IMR-90 (cell line): ENCODE data around the gene PGPEP1. TPM values are rescaled to one million over a fixed set of nuclear protein-coding genes. Genes with fewer than 3 reads are reported as not detected.
A peak's percentile ranks its signal among the peaks of the same experiment; 100 is the strongest.

Source experiments
- ATAC-seq: fragments of 200-7000 bp; cut with Tn5 transposase; 2 replicates; pipeline ENCODE4 v1.9.1; 2020; ENCODE audit warnings: low read depth, mild to moderate bottlenecking, moderate library complexity
- BruUV-seq: library from RNA; stranded (reverse); fragments of 400-500 nt; replicated peaks from 2 replicates; lab custom pipeline; 2021; lab: Mats Ljungman, UMichigan
- CTCF ChIA-PET: fragments of 300-600 bp; formaldehyde crosslinking; extraction: SDS; loops from one replicate; lab custom pipeline; 2021; ENCODE audit warnings: antibody characterized with exemption; lab: Yijun Ruan, JAX
- POLR2A ChIA-PET: fragments of 300-600 bp; sonication (Branson Sonifier 250); formaldehyde crosslinking; loops from one replicate; lab custom pipeline; 2022; ENCODE audit warnings: antibody characterized with exemption; ENCODE audit not compliant: unreplicated experiment; lab: Charles Lee
- DNase-seq: peaks from one replicate; pipeline ENCODE4 v3.0.0; 2013
- H2AFZ ChIP-seq: replicated peaks from 2 replicates; pipeline ENCODE3; 2013; ENCODE audit warnings: low read length, mild to moderate bottlenecking; ENCODE audit not compliant: poor library complexity
- H2AK5ac ChIP-seq: 2 replicates; pipeline ENCODE4 v1.6.1; 2013; ENCODE audit warnings: low read depth, low read length, inconsistent platforms
- H2AK9ac ChIP-seq: replicated peaks from 2 replicates; pipeline ENCODE3; 2013; ENCODE audit warnings: mild to moderate bottlenecking, low read depth, low read length, moderate library complexity; ENCODE audit not compliant: poor library complexity
- H2BK120ac ChIP-seq: 2 replicates; pipeline ENCODE4 v1.6.1; 2013; ENCODE audit warnings: low read depth, low read length, inconsistent platforms
- H2BK15ac ChIP-seq: 3 replicates; pipeline ENCODE4 v1.6.1; 2013; ENCODE audit warnings: low read depth, low read length, inconsistent platforms
- H2BK20ac ChIP-seq: 2 replicates; pipeline ENCODE4 v1.6.1; 2013; ENCODE audit warnings: low read depth, mild to moderate bottlenecking, inconsistent platforms, low read length, moderate library complexity
- H2BK5ac ChIP-seq: 2 replicates; pipeline ENCODE4 v1.6.1; 2013; ENCODE audit warnings: mild to moderate bottlenecking, low read depth, low read length, inconsistent platforms; ENCODE audit not compliant: poor library complexity, severe bottlenecking
- H3K14ac ChIP-seq: replicated peaks from 2 replicates; pipeline ENCODE4 v1.6.1; 2013; ENCODE audit warnings: low read depth, low read length, inconsistent platforms
- H3K18ac ChIP-seq: 2 replicates; pipeline ENCODE4 v1.6.1; 2013; ENCODE audit warnings: low read depth, low read length, control low read depth
- H3K23ac ChIP-seq: 2 replicates; pipeline ENCODE4 v1.6.1; 2013; ENCODE audit warnings: low read depth, low read length, inconsistent platforms
- H3K27ac ChIP-seq: 2 replicates; pipeline ENCODE4 v1.5.1; 2013; ENCODE audit warnings: mild to moderate bottlenecking, control low read depth, low read length; ENCODE audit not compliant: insufficient read depth
- H3K27me3 ChIP-seq: 2 replicates; pipeline ENCODE4 v1.6.1; 2013; ENCODE audit warnings: low read length; ENCODE audit not compliant: control insufficient read depth, insufficient read depth
- H3K36me3 ChIP-seq: 2 replicates; pipeline ENCODE4 v1.6.1; 2013; ENCODE audit warnings: low read length, mixed read lengths; ENCODE audit not compliant: control insufficient read depth, insufficient read depth
- H3K4ac ChIP-seq: 2 replicates; pipeline ENCODE4 v1.6.1; 2013; ENCODE audit warnings: low read depth, low read length, inconsistent platforms
- H3K4me1 ChIP-seq: 2 replicates; pipeline ENCODE4 v1.6.1; 2013; ENCODE audit warnings: low read length, mixed read lengths; ENCODE audit not compliant: control insufficient read depth, insufficient read depth
- H3K4me2 ChIP-seq: 2 replicates; pipeline ENCODE4 v1.6.1; 2013; ENCODE audit warnings: low read depth, mild to moderate bottlenecking, control low read depth, low read length, moderate library complexity
- H3K4me3 ChIP-seq: 2 replicates; pipeline ENCODE4 v1.5.1; 2013; ENCODE audit warnings: low read depth, mild to moderate bottlenecking, control low read depth, low read length, moderate library complexity; ENCODE audit not compliant: insufficient read depth
- H3K56ac ChIP-seq: 2 replicates; pipeline ENCODE4 v1.6.1; 2013; ENCODE audit warnings: low read length, inconsistent platforms; ENCODE audit not compliant: insufficient read depth; ENCODE audit errors: extremely low read depth
- H3K79me1 ChIP-seq, 2 experiments: 2 replicates each; pipeline ENCODE4 v1.6.1; 2013; ENCODE audit warnings: low read length in 2 of 2, inconsistent platforms in 1 of 2, low read depth in 1 of 2
- H3K9ac ChIP-seq: 2 replicates; pipeline ENCODE4 v1.6.1; 2013; ENCODE audit warnings: low read depth, low read length, control low read depth
- H3K9me1 ChIP-seq: 2 replicates; pipeline ENCODE4 v1.6.1; 2013; ENCODE audit warnings: low read length, inconsistent platforms; ENCODE audit not compliant: insufficient read depth
- H3K9me3 ChIP-seq: 2 replicates; pipeline ENCODE4 v1.6.1; 2013; ENCODE audit warnings: low read length; ENCODE audit not compliant: control insufficient read depth, insufficient read depth
- H4K20me1 ChIP-seq: 2 replicates; pipeline ENCODE4 v1.6.1; 2013; ENCODE audit warnings: low read length, inconsistent platforms; ENCODE audit not compliant: insufficient read depth
- H4K5ac ChIP-seq: 2 replicates; pipeline ENCODE4 v1.6.1; 2013; ENCODE audit warnings: mild to moderate bottlenecking, low read depth, low read length, control low read depth
- H4K8ac ChIP-seq, 2 experiments: 2 replicates each; pipeline ENCODE4 v1.6.1; 2013; ENCODE audit warnings: low read depth in 2 of 2, low read length in 2 of 2, control low read depth in 1 of 2, inconsistent platforms in 1 of 2
- H4K91ac ChIP-seq: 2 replicates; pipeline ENCODE4 v1.6.1; 2013; ENCODE audit warnings: low read depth, low read length, inconsistent platforms; ENCODE audit not compliant: insufficient read depth
- ELK1 ChIP-seq: fragments of 150-350 bp; IDR thresholded peaks from 2 replicates; pipeline ENCODE4 v1.6.1; 2016; ENCODE audit warnings: low read depth, mild to moderate bottlenecking, low read length, moderate library complexity, borderline replicate concordance
- WGBS, 2 experiments: methylation state at CpG; one replicate each; pipeline versions ENCODE4 v1.1.5 to v1.1.7; 2013; ENCODE audit warnings: missing lambda C conversion rate in 2 of 2; ENCODE audit not compliant: insufficient read length in 1 of 2; ENCODE audit errors: extremely low coverage in 2 of 2; 5-methylcytosine and 5-hydroxymethylcytosine counted together
- dilution Hi-C: fragments of 300-500 bp; cut with HindIII; formaldehyde crosslinking; loops from one replicate; pipeline ENCODE4 v1.14.3; 2018; ENCODE audit warnings: low sequenced_read_pairs; ENCODE audit not compliant: unreplicated experiment
- in situ Hi-C: fragments of 300-500 bp; cut with MboI; formaldehyde crosslinking; loops from 3 replicates; pipeline ENCODE4 v1.14.3; 2019; ENCODE audit warnings: low sequenced_read_pairs, inconsistent platforms, mixed read lengths
- intact Hi-C: fragments of 100-400 bp; cut with micrococcal nuclease; formaldehyde crosslinking; loops from 2 replicates; pipeline ENCODE4 v1.10.0; 2022
- polyA plus RNA-seq, 3 experiments: library from polyadenylated mRNA; depleted of rRNA; stranded (reverse); fragments of >200 nt; gene quantifications; 2 replicates each; pipeline ENCODE4 v1.2.3, GENCODE V29; 2012; ENCODE audit warnings: low replicate concordance in 1 of 3
- total RNA-seq: library from RNA; depleted of rRNA; stranded (reverse); fragments of >200 nt; gene quantifications from 2 replicates; pipeline ENCODE4 v1.2.3, GENCODE V29; 2012

Gene PGPEP1
- total and polyA plus RNA-seq, 2 of the 4 experiments (the other 2 are of a cell fraction): 11.8 to 14.3 TPM

GRCh38 chr19:18362934-18363542, 22.6 kb downstream of the PGPEP1 start:
- ChIA-PET CTCF (no interaction called here), POLR2A (interaction anchor here (0.5 kb wide), 1 partner anchor 23 kb away, joined by 3 read pairs; the partner anchor contains the start of gene GDF15)
- peak overlapping the region; percentile 63; the same call in 1 of the 2 replicates for H3K23ac ChIP-seq
- H4K8ac ChIP-seq: peak overlapping the region; percentile 90 to 97; a peak in 3 of 4 replicates
- peaks cover 10% of the 10 kb centered on the region for H3K4me1 ChIP-seq
- H2BK5ac ChIP-seq: peak overlapping the region; percentile 99
- H2AK5ac ChIP-seq: peak overlapping the region; percentile 82; the same call in 1 of the 2 replicates
- no peak overlapping the region for H3K56ac ChIP-seq
- dilution Hi-C loops: no loop called here
- no peaks in the 10 kb centered on the region for H3K27me3 ChIP-seq
- H3K27ac ChIP-seq: peak overlapping the region; percentile 96; the same call in 1 of the 2 replicates
- peak overlapping the region; percentile 4; the same call in 1 of the 2 replicates for H4K5ac ChIP-seq
- H2BK120ac ChIP-seq: peak overlapping the region; percentile 100
- no peak overlapping the region for H3K9ac ChIP-seq
- H3K4me3 ChIP-seq: no peak overlapping the region
- H3K4me2 ChIP-seq: no peak overlapping the region
- in situ Hi-C loops: no loop called here
- TF ChIP-seq ELK1: no peak
- intact Hi-C loops: no loop called here
- BruUV-seq: no TSS peak
- peaks cover 0 to 28% of the 10 kb centered on the region in 2 experiments; a peak in 2 of 4 replicates for H3K79me1 ChIP-seq
- peak overlapping the region; percentile 91; the same call in 2 of the 3 replicates for H2BK15ac ChIP-seq
- peak overlapping the region; percentile 13 for H2AK9ac ChIP-seq
- peak overlapping the region; percentile 49 for H3K14ac ChIP-seq
- H4K91ac ChIP-seq: peak overlapping the region; percentile 100
- H4K20me1 ChIP-seq: no peaks in the 10 kb centered on the region
- 100% methylated on average over 2 of the region's 17 CpGs; no CpG with 5 or more reads in 1 of the 2 experiments for WGBS, 2 experiments
- peaks cover 22% of the 10 kb centered on the region for H3K36me3 ChIP-seq
- peak overlapping the region; percentile 100 for H3K4ac ChIP-seq
- peak overlapping the region; percentile 42 for H3K18ac ChIP-seq
- ATAC-seq (no peak), DNase-seq (no peak)
- H2BK20ac ChIP-seq: peak overlapping the region; percentile 98
- H3K9me3 ChIP-seq: no peaks in the 10 kb centered on the region
- peaks cover 9% of the 10 kb centered on the region for H3K9me1 ChIP-seq
- peak overlapping the region; percentile 8 for H2AFZ ChIP-seq
